SK-N-SH (cell line): ENCODE results near the gene PDE11A. TPM values are rescaled to one million over a fixed set of nuclear protein-coding genes. Genes with fewer than 3 reads are reported as not detected.

ENCODE experiments used
- CTCF ChIA-PET: fragments of 300-600, 350-600 bp; formaldehyde crosslinking; extraction: SDS; loops from one replicate; lab custom pipeline; 2021; lab: Yijun Ruan, JAX
- POLR2A ChIA-PET: fragments of 350-600 bp; sonication (Branson Sonifier 250); formaldehyde crosslinking; extraction: SDS; loops from one replicate; lab custom pipeline; 2020; ENCODE audit warnings: antibody characterized with exemption, inconsistent platforms; lab: Yijun Ruan, JAX
- DNase-seq: peaks from one replicate; pipeline ENCODE4 v3.0.0; 2012
- H2AFZ ChIP-seq: fragments of 200-600 bp; sonication (generic); 2 replicates; pipeline ENCODE4 v1.8.1; 2016; ENCODE audit warnings: antibody characterized with exemption, mild to moderate bottlenecking, low read depth
- H3F3A ChIP-seq: fragments of 200-600 bp; sonication (generic); replicated peaks from 2 replicates; pipeline ENCODE3; 2016; ENCODE audit warnings: antibody characterized with exemption, mild to moderate bottlenecking; ENCODE audit not compliant: insufficient read depth
- H3K27ac ChIP-seq, 2 experiments: fragments of 200-500 bp in 1 of 2; fragments of 200-600 bp in 1 of 2; sonication (Bioruptor generic) in 1 of 2; sonication (generic), shearing (Covaris generic) in 1 of 2; 2 replicates each; pipeline versions ENCODE4 v1.5.1 to v1.6.1; 2014 to 2016; ENCODE audit warnings: low read depth in 2 of 2, inconsistent platforms in 1 of 2, low read length in 1 of 2, mild to moderate bottlenecking in 1 of 2, mixed read lengths in 1 of 2
- H3K27me3 ChIP-seq: fragments of 200-600 bp; sonication (generic), shearing (Covaris generic); 2 replicates; pipeline ENCODE4 v1.6.1; 2016; ENCODE audit warnings: mixed run types; ENCODE audit not compliant: insufficient read depth
- H3K36me3 ChIP-seq, 2 experiments: fragments of 200-500 bp in 1 of 2; fragments of 200-600 bp in 1 of 2; sonication (Bioruptor generic) in 1 of 2; sonication (generic) in 1 of 2; replicated peaks in 1 of 2; 2 replicates each; pipeline versions ENCODE3 to v1.5.1; 2014 to 2016; ENCODE audit warnings: low read length in 1 of 2, mild to moderate bottlenecking in 1 of 2; ENCODE audit not compliant: insufficient read depth in 2 of 2, control insufficient read depth in 1 of 2
- H3K4me1 ChIP-seq, 2 experiments: fragments of 200-500 bp in 1 of 2; fragments of 200-600 bp in 1 of 2; sonication (Bioruptor generic) in 1 of 2; sonication (generic), shearing (Covaris generic) in 1 of 2; 2 replicates each; pipeline versions ENCODE4 v1.5.1 to v1.6.1; 2014 to 2016; ENCODE audit warnings: low read depth in 1 of 2, low read length in 1 of 2, mixed run types in 1 of 2; ENCODE audit not compliant: insufficient read depth in 2 of 2, control insufficient read depth in 1 of 2
- H3K4me2 ChIP-seq: fragments of 200-600 bp; sonication (generic), shearing (Covaris generic); 2 replicates; pipeline ENCODE4 v1.6.1; 2017; ENCODE audit warnings: mixed run types
- H3K4me3 ChIP-seq, 2 experiments: fragments of 200-500 bp in 1 of 2; fragments of 200-600 bp in 1 of 2; sonication (Bioruptor generic) in 1 of 2; sonication (generic), shearing (Covaris generic) in 1 of 2; 2 replicates each; pipeline versions ENCODE4 v1.5.1 to v1.8.1; 2014 to 2016; ENCODE audit warnings: low read depth in 2 of 2, inconsistent platforms in 1 of 2, low read length in 1 of 2, mild to moderate bottlenecking in 1 of 2, mixed read lengths in 1 of 2, moderate library complexity in 1 of 2
- H3K79me2 ChIP-seq: fragments of 200-600 bp; sonication (generic); 2 replicates; pipeline ENCODE4 v1.8.1; 2017; ENCODE audit warnings: mild to moderate bottlenecking; ENCODE audit not compliant: insufficient read depth
- H3K9ac ChIP-seq: fragments of 200-600 bp; sonication (generic); 2 replicates; pipeline ENCODE4 v1.6.1; 2017; ENCODE audit warnings: mixed run types
- H3K9me2 ChIP-seq: fragments of 200-600 bp; sonication (generic); 2 replicates; pipeline ENCODE4 v1.6.1; 2017; ENCODE audit warnings: mixed run types
- H3K9me3 ChIP-seq: fragments of 200-600 bp; sonication (generic); 2 replicates; pipeline ENCODE4 v1.6.1; 2017; ENCODE audit warnings: mixed run types, mild to moderate bottlenecking, moderate library complexity
- H4K20me1 ChIP-seq: fragments of 200-600 bp; sonication (generic); 2 replicates; pipeline ENCODE4 v1.6.1; 2017; ENCODE audit warnings: mild to moderate bottlenecking, mixed run types; ENCODE audit not compliant: insufficient read depth
- EP300 ChIP-seq, 2 experiments: IDR thresholded peaks; 2 replicates each; pipeline versions ENCODE4 v1.4.0 to v1.6.1; 2012; ENCODE audit warnings: borderline replicate concordance in 1 of 2, low read depth in 1 of 2, low read length in 1 of 2
- EZH2phosphoT487 ChIP-seq: fragments of 200-600 bp; sonication (generic); IDR thresholded peaks from 2 replicates; pipeline ENCODE4 v1.6.1; 2017; ENCODE audit warnings: low read depth, mixed run types, mild to moderate bottlenecking, antibody characterized with exemption, moderate library complexity, borderline replicate concordance
- GABPA ChIP-seq: IDR thresholded peaks from 2 replicates; pipeline ENCODE4 v1.4.0; 2012; ENCODE audit warnings: low read depth, mild to moderate bottlenecking
- GATA2 ChIP-seq: sonication (generic); formaldehyde crosslinking; IDR thresholded peaks from 2 replicates; pipeline ENCODE4 v1.5.0; 2020; ENCODE audit warnings: mild to moderate bottlenecking, missing genetic modification reagents
- IRF3 ChIP-seq: fragments of 150-350 bp; IDR thresholded peaks from 2 replicates; pipeline ENCODE4 v1.6.1; 2016; ENCODE audit warnings: mild to moderate bottlenecking, low read depth, low read length
- JUND ChIP-seq: IDR thresholded peaks from 2 replicates; pipeline ENCODE4 v1.4.0; 2012
- MXI1 ChIP-seq: IDR thresholded peaks from 2 replicates; pipeline ENCODE4 v1.6.1; 2012; ENCODE audit warnings: mild to moderate bottlenecking, low read depth, low read length, improper control_type of control experiment
- NRF1 ChIP-seq: IDR thresholded peaks from 2 replicates; pipeline ENCODE4 v1.6.1; 2012; ENCODE audit warnings: low read depth, mild to moderate bottlenecking, low read length
- PBX3 ChIP-seq: IDR thresholded peaks from 2 replicates; pipeline ENCODE4; 2012
- RCOR1 ChIP-seq: fragments of 150-350 bp; IDR thresholded peaks from 2 replicates; pipeline ENCODE4 v1.6.1; 2017; ENCODE audit warnings: antibody characterized with exemption, low read length
- RXRA ChIP-seq: IDR thresholded peaks from 2 replicates; pipeline ENCODE4 v1.4.0; 2012; ENCODE audit warnings: low read depth, mild to moderate bottlenecking, borderline replicate concordance
- SIN3A ChIP-seq: IDR thresholded peaks from 2 replicates; pipeline ENCODE4 v1.6.1; 2012; ENCODE audit warnings: low read depth, mild to moderate bottlenecking, low read length, moderate library complexity, borderline replicate concordance
- TAF1 ChIP-seq: IDR thresholded peaks from 2 replicates; pipeline ENCODE4 v1.6.1; 2012; ENCODE audit warnings: low read depth, mild to moderate bottlenecking, low read length, moderate library complexity, borderline replicate concordance
- TCF12 ChIP-seq: IDR thresholded peaks from 2 replicates; pipeline ENCODE4 v1.4.0; 2012
- TEAD4 ChIP-seq: IDR thresholded peaks from 2 replicates; pipeline ENCODE4 v1.4.0; 2012; ENCODE audit warnings: mild to moderate bottlenecking, borderline replicate concordance; ENCODE audit not compliant: insufficient read depth
- USF2 ChIP-seq: fragments of 150-350 bp; IDR thresholded peaks from 2 replicates; pipeline ENCODE4 v1.6.1; 2017; ENCODE audit warnings: antibody characterized with exemption, low read length, low read depth, borderline replicate concordance
- YY1 ChIP-seq: IDR thresholded peaks from 2 replicates; pipeline ENCODE4 v1.4.0; 2012; ENCODE audit warnings: low read depth, mild to moderate bottlenecking
- WGBS: methylation state at CpG from one replicate; pipeline ENCODE4 v1.1.6; 2017; ENCODE audit warnings: low lambda C conversion rate; 5-methylcytosine and 5-hydroxymethylcytosine counted together
- polyA plus RNA-seq, 3 experiments: library from polyadenylated mRNA; depleted of rRNA; stranded (reverse); fragments of >200 nt; gene quantifications; 2 replicates each; pipeline ENCODE4 v1.2.3, GENCODE V29; 2012

Gene PDE11A
- polyA plus RNA-seq, 1 of the 3 experiments (the other 2 are of a cell fraction) = 0.10 TPM

GRCh38 chr2:178066890-178067669, 5.5 kb downstream of the PDE11A start (continued):
- TF ChIP-seq USF2 (no peak), IRF3 (no peak), RCOR1 (no peak), TCF12 (no peak)

- TF ChIP-seq GABPA (no peak), TEAD4 (no peak), YY1 (no peak), RCOR1 (no peak), PBX3 (no peak)
- Histone ChIP-seq H3K4me3 (no peak overlapping the region), H3K79me2 (no peaks in the 10 kb centered on the region), H2AFZ (no peak overlapping the region), H3F3A (no peaks in the 10 kb centered on the region), H3K27ac (no peak overlapping the region), H3K4me1 (no peaks in the 10 kb centered on the region; a peak in 2 of 4 replicates), H3K9ac (no peak overlapping the region), H3K9me3 (no peaks in the 10 kb centered on the region), H3K9me2 (no peaks in the 10 kb centered on the region), H4K20me1 (no peaks in the 10 kb centered on the region), H3K27me3 (no peaks in the 10 kb centered on the region), H3K36me3 (no peaks in the 10 kb centered on the region), H3K4me2 (no peak overlapping the region)
- DNase-seq = no peak
- ChIA-PET CTCF (interaction anchor here (0.5 kb wide), 1 partner anchor 19 kb away, joined by 3 read pairs; no protein-coding TSS in a partner anchor), POLR2A (no interaction called here)
- 66% methylated on average over 3 of the region's 3 CpGs for WGBS
Observed at GRCh38 chr2:178066324-178066723, 6.3 kb downstream of the PDE11A start.

- H3K79me2 ChIP-seq = no peaks in the 10 kb centered on the region
- no peaks in the 10 kb centered on the region for H3F3A ChIP-seq
- ChIA-PET POLR2A (no interaction called here), CTCF (no interaction called here)
- H3K4me1 ChIP-seq = no peaks in the 10 kb centered on the region; a peak in 1 of 4 replicates
- no peak overlapping the region for H3K9ac ChIP-seq
- H3K4me2 ChIP-seq = no peak overlapping the region
- no peak overlapping the region for H3K27ac ChIP-seq
- WGBS = 96% methylated on average over 2 of the region's 2 CpGs
- H3K9me2 ChIP-seq = no peaks in the 10 kb centered on the region
- H4K20me1 ChIP-seq = no peaks in the 10 kb centered on the region
- H3K36me3 ChIP-seq = no peaks in the 10 kb centered on the region
- no peaks in the 10 kb centered on the region for H3K9me3 ChIP-seq
- TF ChIP-seq IRF3 (no peak), NRF1 (no peak), RXRA (no peak), YY1 (no peak), TEAD4 (no peak), JUND (no peak), EZH2phosphoT487 (no peak), EP300 (IDR thresholded peaks at IDR 0.05; ENCODE audit: borderline replicate concordance in 1 of 2, low read depth in 1 of 2, low read length in 1 of 2) (no peak), SIN3A (no peak), GATA2 (CRISPR knock-in tag) (no peak), MXI1 (no peak), TAF1 (no peak)
- DNase-seq = no peak
- no peak overlapping the region for H3K4me3 ChIP-seq
- H3K27me3 ChIP-seq = no peaks in the 10 kb centered on the region
- H2AFZ ChIP-seq = no peak overlapping the region
Observed at GRCh38 chr2:178059681-178060080, 12.9 kb downstream of the PDE11A start.
